Endodermal cell (in vitro differentiated cells): ENCODE measurements around the gene ANGEL1. TPM values are rescaled to one million over a fixed set of nuclear protein-coding genes. Genes with fewer than 3 reads are reported as not detected.

Experiments used
- DNase-seq: peaks from one replicate; pipeline ENCODE4 v3.0.0-alpha.2; 2017
- H3K27ac ChIP-seq: 2 replicates; pipeline ENCODE4 v1.5.1; 2013; ENCODE audit warnings: mild to moderate bottlenecking, low read depth, low read length, moderate library complexity
- H3K27me3 ChIP-seq: 2 replicates; pipeline ENCODE4 v1.6.1; 2013; ENCODE audit warnings: mild to moderate bottlenecking, low read length, moderate library complexity; ENCODE audit not compliant: insufficient read depth, control insufficient read depth, poor library complexity, severe bottlenecking
- H3K36me3 ChIP-seq: 2 replicates; pipeline ENCODE4 v1.7.0; 2013; ENCODE audit warnings: mild to moderate bottlenecking, low read length, moderate library complexity; ENCODE audit not compliant: control insufficient read depth, insufficient read depth
- H3K4me1 ChIP-seq: one replicate; pipeline ENCODE4 v1.7.0; 2013; ENCODE audit warnings: low read length; ENCODE audit not compliant: control insufficient read depth, insufficient read depth
- H3K4me3 ChIP-seq: 2 replicates; pipeline ENCODE4 v1.5.1; 2013; ENCODE audit warnings: mild to moderate bottlenecking, low read length, moderate library complexity
- H3K9ac ChIP-seq: 2 replicates; pipeline ENCODE4 v1.6.1; 2013; ENCODE audit warnings: mild to moderate bottlenecking, low read length, moderate library complexity; ENCODE audit not compliant: poor library complexity, severe bottlenecking; ENCODE audit errors: extremely low read depth
- H3K9me3 ChIP-seq: 2 replicates; pipeline ENCODE4 v1.6.1; 2013; ENCODE audit warnings: mild to moderate bottlenecking, low read length, moderate library complexity; ENCODE audit not compliant: control insufficient read depth
- H3K27ac Mint-ChIP-seq: 2 replicates; pipeline ENCODE4 v1.8.0; 2020; ENCODE audit warnings: mixed read lengths
- H3K27me3 Mint-ChIP-seq: 2 replicates; pipeline ENCODE4 v1.8.0; 2021; ENCODE audit warnings: mild to moderate bottlenecking, mixed read lengths; ENCODE audit not compliant: insufficient read depth
- H3K36me3 Mint-ChIP-seq: 2 replicates; pipeline ENCODE4 v1.8.0; 2020; ENCODE audit warnings: low read depth, mixed read lengths
- H3K4me1 Mint-ChIP-seq: 2 replicates; pipeline ENCODE4 v1.8.0; 2020; ENCODE audit warnings: mixed read lengths
- H3K4me3 Mint-ChIP-seq: 2 replicates; pipeline ENCODE4 v1.8.0; 2020; ENCODE audit warnings: mild to moderate bottlenecking, moderate library complexity, mixed read lengths
- H3K9me3 Mint-ChIP-seq: 2 replicates; pipeline ENCODE4 v1.8.0; 2020; ENCODE audit warnings: mild to moderate bottlenecking, mixed read lengths
- CTCF ChIP-seq: fragments of 200-600 bp; sonication (generic); conservative IDR thresholded peaks from 2 replicates; pipeline ENCODE4 v1.5.0; 2021; ENCODE audit warnings: antibody characterized with exemption, mild to moderate bottlenecking
- WGBS, 2 experiments: methylation state at CpG; one replicate each; pipeline versions ENCODE4 v1.1.5 to v1.1.7; 2013; ENCODE audit warnings: missing lambda C conversion rate in 2 of 2, mixed read lengths in 1 of 2; ENCODE audit not compliant: insufficient coverage in 1 of 2, insufficient read length in 1 of 2; 5-methylcytosine and 5-hydroxymethylcytosine counted together
- total RNA-seq, 2 donors: library from RNA; stranded (reverse); fragmentation: NEBNext Ultra II Directional in 1 of 2; extraction: Animal tissue kit (Norgen Biotek cat#: 25700) in 1 of 2; gene quantifications; 2 replicates in 1 of 2; 3 replicates in 1 of 2; pipeline ENCODE4 v1.2.1, GENCODE V29; 2021

The ANGEL1 gene
- total RNA-seq, 2 donors from 2014 or later, result 21.5 to 32.5 TPM

DNA sequence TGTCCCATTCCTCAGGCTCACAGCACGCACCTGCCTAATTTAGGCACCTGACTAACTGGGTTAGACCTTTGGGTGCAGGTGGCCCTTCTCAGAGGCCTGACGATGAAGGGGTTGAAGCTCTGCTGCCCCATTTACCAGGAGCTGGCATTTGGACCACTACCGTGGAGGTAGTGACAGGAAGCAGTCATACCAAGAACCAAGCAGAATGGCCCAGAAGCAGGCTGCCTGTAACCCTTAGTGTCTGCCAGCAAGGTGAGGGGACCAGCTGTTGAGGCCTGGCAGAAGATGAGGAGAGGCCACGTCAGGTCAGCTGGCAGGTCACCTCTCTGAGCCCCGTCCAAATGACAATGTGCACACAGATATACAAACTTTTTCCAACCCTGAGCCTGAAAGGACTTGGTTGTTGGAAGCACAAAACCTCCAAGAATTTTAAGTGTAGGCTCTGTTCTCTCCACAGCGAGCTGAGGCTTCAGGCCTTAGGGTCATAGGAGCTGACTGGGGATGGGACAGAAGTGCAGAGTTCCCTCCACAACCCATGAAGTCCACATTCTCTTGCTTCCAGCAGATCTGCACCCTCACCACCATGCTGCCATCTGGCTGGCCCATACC, 28.3 kb downstream of the ANGEL1 start:
- Histone ChIP-seq H3K4me3 (no peak overlapping the region), H3K4me1 (no peaks in the 10 kb centered on the region), H3K27ac (no peak overlapping the region), H3K9me3 (no peaks in the 10 kb centered on the region), H3K27me3 (no peaks in the 10 kb centered on the region), H3K36me3 (peaks cover 42% of the 10 kb centered on the region), H3K9ac (no peak overlapping the region)
- peaks cover 39% of the 10 kb centered on the region for H3K36me3 Mint-ChIP-seq
- H3K4me3 Mint-ChIP-seq, result no peak overlapping the region
- peaks cover 2% of the 10 kb centered on the region for H3K4me1 Mint-ChIP-seq
- 89% methylated on average over 4 to 6 of the region's 6 CpGs for WGBS, 2 experiments
- no peaks in the 10 kb centered on the region for H3K9me3 Mint-ChIP-seq
- TF ChIP-seq CTCF, result no peak
- H3K27me3 Mint-ChIP-seq, result no peaks in the 10 kb centered on the region
- no peak for DNase-seq
- no peak overlapping the region for H3K27ac Mint-ChIP-seq

GRCh38 chr14:76782885-76783566, 29.7 kb downstream of the ANGEL1 start:
- H3K9me3 Mint-ChIP-seq, result no peaks in the 10 kb centered on the region

More at GRCh38 chr14:76782885-76783566, 29.7 kb downstream of the ANGEL1 start:
- no peak overlapping the region for H3K27ac ChIP-seq
- no peaks in the 10 kb centered on the region for H3K9me3 ChIP-seq
- no peak overlapping the region for H3K9ac ChIP-seq
- H3K27me3 ChIP-seq, result no peaks in the 10 kb centered on the region
- Mint-ChIP-seq H3K27me3 (no peaks in the 10 kb centered on the region), H3K4me1 (peaks cover 2% of the 10 kb centered on the region), H3K36me3 (peaks cover 31% of the 10 kb centered on the region), H3K4me3 (no peak overlapping the region), H3K27ac (no peak overlapping the region)
- H3K4me1 ChIP-seq, result no peaks in the 10 kb centered on the region
- peaks cover 35% of the 10 kb centered on the region for H3K36me3 ChIP-seq
- 81 to 89% methylated on average over 8 to 9 of the region's 9 CpGs for WGBS, 2 experiments
- H3K4me3 ChIP-seq, result no peak overlapping the region
- peak; percentile 75 for DNase-seq
- TF ChIP-seq CTCF, result no peak
